ENCODE results near the gene METTL4. TPM values are rescaled to one million over a fixed set of nuclear protein-coding genes. Genes with fewer than 3 reads are reported as not detected.
"Not testable (repeated sequence)": the region's sequence is repeated elsewhere in the genome, so short reads cannot be mapped to it uniquely, and the experiment has no call there.

The METTL4 gene
- polyA plus RNA-seq, 4 donors, result 14.5 to 23.7 (median 19.5) TPM

- not testable (repeated sequence) for DNase-seq (ENCODE audit: low read depth in 4 of 4, low spot score in 2 of 4)
Measured at GRCh38 chr18:2524794-2525198, 46.5 kb downstream of the METTL4 start.

GRCh38 chr18:2522112-2522511 lies 49.2 kb downstream of the METTL4 start:
- no peak for DNase-seq (ENCODE audit: low read depth in 4 of 4, low spot score in 2 of 4)

GRCh38 chr18:2518473-2518872 lies 52.8 kb downstream of the METTL4 start:
- no peak for DNase-seq (ENCODE audit: low read depth in 4 of 4, low spot score in 2 of 4)

- DNase-seq (ENCODE audit: low read depth in 4 of 4, low spot score in 2 of 4), result no peak
Measured at GRCh38 chr18:2515908-2516625, 55.2 kb downstream of the METTL4 start.

GRCh38 chr18:2515171-2515787 lies 56.0 kb downstream of the METTL4 start:
- DNase-seq (ENCODE audit: low read depth in 4 of 4, low spot score in 2 of 4), result no peak

GRCh38 chr18:2513616-2514015 lies 57.7 kb downstream of the METTL4 start:
- DNase-seq (ENCODE audit: low read depth in 4 of 4, low spot score in 2 of 4), result no peak

- no peak for DNase-seq (ENCODE audit: low read depth in 4 of 4, low spot score in 2 of 4)
Measured at GRCh38 chr18:2512059-2512458, 59.2 kb downstream of the METTL4 start.

- no peak for DNase-seq (ENCODE audit: low read depth in 4 of 4, low spot score in 2 of 4)
Measured at GRCh38 chr18:2511451-2511850, 59.9 kb downstream of the METTL4 start.

- no peak for DNase-seq (ENCODE audit: low read depth in 4 of 4, low spot score in 2 of 4)
Measured at GRCh38 chr18:2510416-2510815, 60.9 kb downstream of the METTL4 start.

GRCh38 chr18:2508678-2509077 lies 62.6 kb downstream of the METTL4 start:
- DNase-seq (ENCODE audit: low read depth in 4 of 4, low spot score in 2 of 4), result no peak

- DNase-seq (ENCODE audit: low read depth in 4 of 4, low spot score in 2 of 4), result no peak
Measured at GRCh38 chr18:2508155-2508554, 63.1 kb downstream of the METTL4 start.

- DNase-seq (ENCODE audit: low read depth in 4 of 4, low spot score in 2 of 4), result no peak
Measured at GRCh38 chr18:2504642-2505041, 66.7 kb downstream of the METTL4 start.

GRCh38 chr18:2502880-2503279 lies 68.4 kb downstream of the METTL4 start:
- no peak for DNase-seq (ENCODE audit: low read depth in 4 of 4, low spot score in 2 of 4)

- no peak for DNase-seq (ENCODE audit: low read depth in 4 of 4, low spot score in 2 of 4)
Measured at GRCh38 chr18:2502394-2502793, 68.9 kb downstream of the METTL4 start.

- DNase-seq (ENCODE audit: low read depth in 4 of 4, low spot score in 2 of 4), result no peak
Measured at GRCh38 chr18:2497797-2498196, 73.5 kb downstream of the METTL4 start.

- DNase-seq (ENCODE audit: low read depth in 4 of 4, low spot score in 2 of 4), result no peak
Measured at GRCh38 chr18:2495381-2495780, 75.9 kb downstream of the METTL4 start.

- DNase-seq (ENCODE audit: low read depth in 4 of 4, low spot score in 2 of 4), result no peak
Measured at GRCh38 chr18:2494921-2495320, 76.4 kb downstream of the METTL4 start.

Other genes starting within 250 kb of the METTL4 start
- gene NDC80, start 52 bp upstream of the METTL4 start, polyA plus RNA-seq (ENCODE audit: insufficient read length in 4 of 4), result 10 to 100 TPM; 21.0 to 28.1 (median 25.7) TPM
- gene SMCHD1, start 84.2 kb upstream of the METTL4 start, polyA plus RNA-seq (ENCODE audit: insufficient read length in 4 of 4), result 10 to 100 TPM; 53.5 to 77.0 (median 64.3) TPM

Data from left renal cortex interstitium (tissue), 4 donors.